HG03066 (cell line): Measurements from ENCODE around the gene DPH2.

Experiments used
- ATAC-seq: cut with Tn5 transposase; IDR thresholded peaks from one replicate; pipeline ENCODE4 v1.9.1; 2021; ENCODE audit warnings: low read depth; ENCODE audit not compliant: unreplicated experiment

DPH2 gene

DNA sequence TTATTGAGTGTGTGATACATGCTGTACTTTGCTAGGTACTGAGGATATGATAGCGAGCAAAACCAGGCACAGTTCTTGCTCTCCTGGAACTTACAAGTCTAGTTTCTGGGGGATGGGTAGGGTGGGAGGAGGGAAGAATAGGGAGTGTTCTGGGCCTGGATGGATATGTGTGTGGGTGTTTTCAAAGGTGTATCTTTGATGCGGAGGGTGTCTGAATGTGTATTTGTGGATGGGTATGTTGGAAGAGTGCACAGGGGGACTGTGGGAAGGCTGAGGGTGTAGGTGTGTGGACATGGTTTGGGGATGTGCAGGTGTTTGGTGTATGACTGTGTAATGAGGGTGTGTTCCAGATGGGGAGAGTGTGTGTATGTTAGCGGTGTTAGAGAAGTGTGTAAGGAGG is 4.5 kb upstream of the DPH2 start:
- no peak for ATAC-seq

DNA sequence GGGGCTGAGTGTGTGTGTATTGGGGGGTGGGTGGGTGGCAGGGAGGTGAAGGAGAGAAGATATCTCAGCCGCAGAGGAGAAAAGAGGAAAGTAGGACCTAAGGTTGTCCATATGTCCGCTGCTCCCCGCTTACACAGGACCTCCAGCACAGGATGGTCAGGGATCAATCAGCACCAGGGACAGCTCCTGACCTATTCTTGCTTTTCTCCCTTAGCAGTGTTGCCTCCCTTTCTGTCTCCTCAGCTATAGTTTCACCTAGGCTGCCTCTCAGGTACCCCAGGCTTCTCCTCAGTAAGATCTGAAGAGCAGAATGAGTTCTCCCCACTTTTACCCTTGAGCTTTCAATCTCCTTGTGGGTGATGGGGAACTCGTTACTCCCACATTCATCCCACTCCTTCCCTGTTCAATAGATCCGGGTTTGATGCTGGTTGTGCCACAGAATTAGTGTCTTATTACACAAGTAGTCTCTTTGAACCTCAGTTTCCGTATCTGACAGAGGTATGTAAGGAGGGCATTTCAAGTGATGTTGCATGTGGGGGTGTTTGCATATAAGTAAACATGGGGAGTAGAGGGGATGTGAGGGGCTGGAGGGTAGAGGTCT is 1.4 kb upstream of the DPH2 start:
- no peak for ATAC-seq

DNA sequence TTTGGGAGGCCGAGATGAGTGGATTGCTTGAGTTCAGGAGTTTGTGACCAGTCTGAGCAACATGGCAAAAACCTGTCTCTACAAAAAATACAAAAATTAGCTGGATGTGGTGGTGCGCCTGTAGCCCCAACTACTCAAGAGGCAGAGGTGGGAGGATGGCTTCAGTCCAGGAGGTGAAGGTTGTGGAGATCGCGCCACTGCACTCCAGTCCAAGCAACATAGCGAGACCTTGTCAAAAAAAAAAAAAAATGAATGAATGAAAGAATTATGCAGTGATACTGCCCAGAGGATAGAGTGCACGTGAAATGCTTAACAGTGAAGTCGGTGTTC is 429 bp upstream of the DPH2 start:
- no peak for ATAC-seq

DNA sequence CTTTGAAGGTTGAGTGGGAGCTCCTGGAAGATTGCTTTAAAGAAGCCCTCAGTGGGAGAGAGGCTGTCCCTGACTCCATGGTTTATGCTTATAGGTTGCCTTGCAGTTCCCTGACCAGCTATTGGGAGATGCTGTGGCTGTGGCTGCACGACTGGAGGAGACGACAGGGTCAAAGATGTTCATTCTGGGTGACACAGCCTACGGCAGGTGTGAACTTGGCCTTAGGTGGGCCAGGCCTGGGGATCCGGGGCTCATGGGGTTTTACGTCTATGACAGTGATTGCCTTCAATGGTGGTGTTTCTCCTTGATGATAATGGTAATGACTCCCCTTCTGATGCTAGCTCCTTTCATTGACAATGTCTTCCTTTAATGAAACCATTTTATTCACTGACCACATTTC is 692 bp downstream of the DPH2 start:
- ATAC-seq: no peak

DNA sequence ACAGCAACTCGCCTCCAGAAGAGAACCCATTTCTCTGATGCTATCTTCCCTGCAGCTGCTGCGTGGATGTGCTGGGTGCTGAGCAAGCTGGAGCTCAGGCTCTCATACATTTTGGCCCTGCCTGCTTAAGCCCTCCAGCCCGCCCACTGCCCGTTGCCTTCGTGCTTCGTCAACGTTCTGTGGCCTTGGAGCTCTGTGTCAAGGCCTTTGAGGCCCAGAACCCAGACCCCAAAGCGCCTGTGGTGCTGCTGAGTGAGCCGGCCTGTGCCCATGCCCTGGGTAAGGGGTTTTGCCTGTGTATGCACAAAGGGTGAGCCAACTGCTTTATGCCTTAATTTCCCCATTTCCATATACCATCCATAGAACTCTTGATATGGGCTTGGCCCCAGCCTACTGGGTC is 1.1 kb downstream of the DPH2 start:
- no peak for ATAC-seq

DNA sequence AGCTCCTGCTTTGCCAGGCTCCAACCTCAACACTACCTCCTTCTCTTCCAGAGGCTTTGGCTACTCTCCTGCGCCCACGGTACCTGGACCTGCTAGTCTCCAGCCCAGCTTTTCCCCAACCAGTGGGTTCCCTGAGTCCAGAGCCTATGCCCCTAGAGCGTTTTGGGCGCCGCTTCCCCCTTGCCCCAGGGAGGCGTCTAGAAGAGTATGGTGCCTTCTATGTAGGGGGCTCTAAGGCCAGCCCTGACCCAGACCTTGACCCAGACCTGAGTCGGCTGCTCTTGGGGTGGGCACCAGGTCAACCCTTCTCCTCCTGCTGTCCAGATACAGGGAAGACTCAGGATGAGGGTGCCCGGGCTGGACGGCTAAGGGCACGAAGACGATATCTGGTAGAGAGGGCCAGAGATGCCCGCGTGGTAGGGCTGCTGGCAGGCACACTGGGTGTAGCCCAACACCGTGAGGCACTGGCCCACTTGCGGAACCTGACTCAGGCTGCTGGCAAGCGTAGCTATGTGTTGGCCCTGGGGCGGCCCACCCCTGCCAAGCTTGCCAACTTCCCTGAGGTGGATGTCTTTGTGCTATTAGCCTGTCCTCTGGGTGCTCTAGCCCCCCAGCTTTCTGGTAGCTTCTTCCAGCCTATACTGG is 1.6 kb downstream of the DPH2 start:
- ATAC-seq: no peak

DNA sequence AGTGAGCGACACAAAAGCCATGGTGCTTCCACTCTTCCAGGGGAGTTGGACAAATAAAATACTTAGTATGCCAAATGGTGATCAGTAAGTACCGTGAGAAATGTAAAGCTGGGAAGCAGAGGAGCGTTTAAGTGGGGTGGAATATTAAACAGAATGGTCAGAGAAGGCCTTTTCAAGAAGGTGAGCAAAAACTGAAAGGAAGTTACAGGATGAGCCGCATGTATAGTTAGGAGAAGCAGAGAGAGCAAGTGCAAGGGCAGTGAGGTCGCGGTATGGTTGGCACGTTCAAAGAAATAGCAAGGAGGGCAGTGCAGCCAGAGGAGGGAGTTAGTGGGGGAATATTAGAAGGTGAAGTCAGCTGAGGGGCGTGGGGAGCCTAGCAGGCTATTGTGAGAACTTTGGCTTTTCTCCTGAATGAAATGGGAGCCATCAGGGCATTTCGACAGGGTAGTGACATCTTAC is 4.2 kb downstream of the DPH2 start:
- no peak for ATAC-seq

DNA sequence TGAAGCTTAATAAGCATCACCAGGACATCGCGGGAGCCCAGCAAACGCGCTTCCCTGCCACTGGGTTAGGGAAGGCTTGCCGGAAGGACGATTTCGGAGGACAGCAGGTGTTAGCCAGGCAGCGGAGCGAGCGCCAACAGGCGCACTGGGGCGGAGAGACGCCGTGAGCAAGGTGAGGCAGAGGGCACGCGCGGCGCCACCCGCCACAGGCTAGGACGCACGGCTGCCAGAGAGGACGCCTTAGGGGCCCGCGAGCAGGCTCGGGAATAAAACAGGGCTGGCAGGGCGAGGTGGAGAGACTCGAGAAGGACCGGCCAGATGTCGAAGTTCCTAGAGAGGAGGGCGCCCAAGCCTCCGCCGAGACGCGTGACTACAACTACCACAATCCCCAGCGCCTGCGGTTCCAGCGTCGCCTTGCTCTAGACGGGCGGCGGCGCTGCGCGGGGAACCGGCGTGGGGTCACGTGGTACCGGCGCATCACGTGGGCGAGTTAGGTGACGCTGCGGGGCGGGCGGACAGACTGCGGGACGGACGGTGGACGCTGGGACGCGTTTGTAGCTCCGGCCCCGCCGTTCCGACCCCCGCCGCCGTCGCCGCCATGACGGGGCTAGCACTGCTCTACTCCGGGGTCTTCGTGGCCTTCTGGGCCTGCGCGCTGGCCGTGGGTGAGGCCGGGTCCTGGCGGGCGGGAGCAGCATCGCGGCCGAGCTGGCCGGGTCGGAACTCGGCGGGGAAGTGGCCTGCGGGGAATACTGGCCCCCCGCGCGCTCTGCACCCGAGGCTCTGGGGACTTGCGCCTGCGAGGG is 4.8 kb downstream of the DPH2 start, which contains the start of gene ATP6V0B:
Gene ATP6V0B, plus strand, starts transcription at position 518 of the 806 bp plus-strand sequence. Its CDS starts 81 bp downstream, at position 599.
- peak; percentile 63 for ATAC-seq

DNA sequence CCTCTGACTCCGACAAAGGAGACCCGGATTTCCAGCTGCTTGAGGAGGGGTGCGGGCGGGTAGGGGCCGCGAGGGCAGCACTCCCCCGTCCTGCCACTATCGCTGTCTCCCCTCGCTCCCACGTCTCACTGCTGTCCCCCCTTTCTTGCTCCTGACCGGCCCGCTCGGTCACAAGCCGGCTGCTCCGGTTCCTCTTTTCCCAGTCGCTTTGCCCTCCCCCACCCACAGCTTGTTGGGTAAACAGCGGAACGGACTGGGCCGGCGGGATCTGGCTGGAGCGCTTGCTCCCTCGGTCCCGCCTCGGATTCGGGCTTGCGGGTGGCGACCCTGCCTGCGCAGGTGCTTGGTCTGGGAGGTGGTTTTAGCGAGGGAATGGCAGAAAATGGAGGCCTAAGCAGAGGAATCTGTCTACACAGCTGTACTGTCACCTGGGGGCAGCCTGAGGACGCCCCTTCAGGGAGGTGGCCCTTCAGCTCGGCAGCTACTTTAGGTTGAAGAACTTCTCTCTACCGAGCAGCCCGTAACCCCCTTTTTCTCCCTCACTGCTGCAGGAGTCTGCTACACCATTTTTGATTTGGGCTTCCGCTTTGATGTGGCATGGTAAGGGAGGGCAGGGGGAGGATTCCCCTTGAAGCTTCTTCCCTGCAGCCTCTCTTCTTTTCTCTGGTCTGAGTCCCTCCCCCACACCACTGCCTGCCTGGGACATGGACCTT is 5.6 kb downstream of the DPH2 start:
- no peak for ATAC-seq

DNA sequence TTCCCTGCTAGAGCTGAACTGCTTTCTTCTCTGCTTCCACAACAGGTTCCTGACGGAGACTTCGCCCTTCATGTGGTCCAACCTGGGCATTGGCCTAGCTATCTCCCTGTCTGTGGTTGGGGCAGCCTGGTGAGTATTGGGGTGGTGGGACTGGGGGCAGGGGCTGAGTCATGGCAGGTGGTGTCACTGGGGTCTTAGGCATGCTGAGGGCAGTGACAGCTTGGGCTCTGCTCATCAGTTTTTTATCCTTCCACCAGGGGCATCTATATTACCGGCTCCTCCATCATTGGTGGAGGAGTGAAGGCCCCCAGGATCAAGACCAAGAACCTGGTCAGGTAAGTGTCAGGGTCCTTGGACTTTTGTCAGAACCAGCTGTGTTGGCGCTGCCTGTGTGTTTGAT is 6.2 kb downstream of the DPH2 start:
- no peak for ATAC-seq

DNA sequence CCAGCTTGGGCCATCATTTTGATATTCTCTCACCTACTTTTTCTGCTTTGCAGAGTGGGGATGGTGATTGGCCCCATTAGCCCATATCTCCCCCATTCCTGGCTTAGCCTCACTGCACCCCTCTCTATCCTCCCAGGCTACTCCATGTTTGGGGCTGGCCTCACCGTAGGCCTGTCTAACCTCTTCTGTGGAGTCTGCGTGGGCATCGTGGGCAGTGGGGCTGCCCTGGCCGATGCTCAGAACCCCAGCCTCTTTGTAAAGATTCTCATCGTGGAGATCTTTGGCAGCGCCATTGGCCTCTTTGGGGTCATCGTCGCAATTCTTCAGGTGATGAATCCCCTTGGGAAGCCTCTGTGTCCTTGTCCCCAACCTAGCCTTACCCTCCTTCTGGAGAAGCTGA is 7.1 kb downstream of the DPH2 start:
- no peak for ATAC-seq

DNA sequence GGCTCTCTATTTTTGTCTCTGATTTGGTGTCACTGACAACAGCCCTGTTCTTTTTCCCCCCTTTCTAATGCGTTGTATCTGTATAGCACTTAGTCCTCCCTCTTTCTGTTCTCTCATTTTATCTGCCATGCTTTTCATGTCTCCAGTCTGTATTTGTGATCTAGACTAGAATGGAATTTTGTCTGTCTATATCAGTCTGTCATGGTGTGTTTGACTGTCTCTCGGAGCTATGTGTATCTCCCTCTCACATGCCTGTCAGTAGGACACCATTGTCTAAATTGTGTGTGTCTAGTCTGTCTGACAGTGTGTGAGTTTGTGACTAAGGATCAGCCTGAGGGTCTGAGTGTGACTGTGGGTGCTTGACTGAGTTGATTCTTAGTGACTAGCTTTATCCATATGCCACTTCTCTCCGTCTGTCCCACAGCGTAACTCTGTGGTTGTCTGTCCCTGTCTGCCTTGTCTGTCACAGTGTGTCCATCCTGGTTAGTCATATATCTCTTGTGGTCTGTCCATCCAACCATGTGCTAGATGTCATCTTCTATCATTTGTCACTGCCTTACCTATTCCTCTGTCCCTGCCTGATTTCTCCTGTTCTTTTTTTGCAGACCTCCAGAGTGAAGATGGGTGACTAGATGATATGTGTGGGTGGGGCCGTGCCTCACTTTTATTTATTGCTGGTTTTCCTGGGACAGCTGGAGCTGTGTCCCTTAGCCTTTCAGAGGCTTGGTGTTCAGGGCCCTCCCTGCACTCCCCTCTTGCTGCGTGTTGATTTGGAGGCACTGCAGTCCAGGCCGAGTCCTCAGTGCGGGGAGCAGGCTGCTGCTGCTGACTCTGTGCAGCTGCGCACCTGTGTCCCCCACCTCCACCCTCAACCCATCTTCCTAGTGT is 7.8 kb downstream of the DPH2 start:
- ATAC-seq: no peak

DNA sequence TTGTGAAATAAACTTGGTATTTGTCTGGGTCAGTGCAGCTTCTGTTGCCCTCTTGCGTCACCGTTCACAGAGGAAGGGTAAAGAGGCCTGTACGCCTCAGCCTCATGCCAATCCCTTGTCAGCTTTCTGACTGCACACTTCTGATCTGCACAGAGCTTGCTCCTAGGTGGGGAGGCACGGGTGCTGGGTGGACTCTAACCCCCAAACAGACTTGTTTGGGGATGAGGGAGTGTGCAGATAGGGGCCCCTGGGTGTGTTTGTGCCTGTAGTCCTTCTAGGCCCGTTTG is 8.4 kb downstream of the DPH2 start:
- no peak for ATAC-seq

DNA sequence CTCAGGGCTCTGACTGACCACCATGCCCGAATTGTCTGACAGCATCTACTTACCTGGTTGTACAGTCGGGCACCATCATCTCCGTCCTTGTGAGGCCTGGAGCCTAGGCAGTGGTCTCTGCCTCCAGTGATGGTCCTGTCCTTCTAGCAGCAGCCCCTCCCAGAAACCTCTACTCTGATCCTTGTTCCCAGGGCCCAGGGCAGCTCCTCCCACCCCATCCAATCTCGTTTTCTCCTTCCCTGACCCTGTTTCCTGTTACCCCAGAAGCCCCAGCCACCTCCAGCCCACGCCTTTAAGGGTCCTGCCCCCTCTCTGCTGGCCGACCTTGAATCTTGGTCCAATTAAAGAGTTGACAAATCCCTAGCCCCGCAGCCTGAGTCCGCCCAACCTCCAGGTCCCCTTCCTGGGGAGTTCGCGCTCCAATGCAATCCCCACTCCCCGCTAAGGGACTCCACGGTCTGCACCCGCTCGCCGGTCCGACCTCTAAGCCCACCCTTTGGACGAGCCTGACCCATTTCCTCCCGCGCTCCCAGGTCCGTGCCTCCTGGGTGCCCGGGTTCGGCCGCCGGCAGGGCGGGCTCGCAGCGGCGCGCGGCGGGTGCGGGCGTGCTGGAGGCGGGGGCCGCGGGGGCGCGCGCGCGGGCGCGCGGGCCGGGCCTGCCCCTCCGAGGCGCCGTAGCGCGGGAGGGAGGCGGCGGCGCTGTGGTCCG is 8.9 kb downstream of the DPH2 start, which contains the start of gene B4GALT2:
Gene B4GALT2, plus strand, starts transcription at position 660 of the 710 bp plus-strand sequence. CDS start 1,951 bp downstream, outside the sequence.
- no peak for ATAC-seq

DNA sequence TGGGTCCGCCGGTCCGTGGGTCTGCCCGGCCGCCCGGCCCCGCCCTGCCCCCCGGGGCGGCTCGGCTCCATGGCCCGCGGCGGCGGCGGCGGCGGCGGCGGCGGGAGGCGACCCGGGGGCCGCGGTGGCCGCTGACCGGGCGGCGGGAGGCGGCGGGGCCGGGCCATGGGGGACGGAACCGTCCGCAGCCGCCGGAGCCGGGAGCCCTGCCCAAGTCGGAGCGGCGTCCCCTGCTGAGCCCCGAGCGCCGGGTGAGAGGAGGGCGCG is 9.4 kb downstream of the DPH2 start:
- ATAC-seq: no peak

DNA sequence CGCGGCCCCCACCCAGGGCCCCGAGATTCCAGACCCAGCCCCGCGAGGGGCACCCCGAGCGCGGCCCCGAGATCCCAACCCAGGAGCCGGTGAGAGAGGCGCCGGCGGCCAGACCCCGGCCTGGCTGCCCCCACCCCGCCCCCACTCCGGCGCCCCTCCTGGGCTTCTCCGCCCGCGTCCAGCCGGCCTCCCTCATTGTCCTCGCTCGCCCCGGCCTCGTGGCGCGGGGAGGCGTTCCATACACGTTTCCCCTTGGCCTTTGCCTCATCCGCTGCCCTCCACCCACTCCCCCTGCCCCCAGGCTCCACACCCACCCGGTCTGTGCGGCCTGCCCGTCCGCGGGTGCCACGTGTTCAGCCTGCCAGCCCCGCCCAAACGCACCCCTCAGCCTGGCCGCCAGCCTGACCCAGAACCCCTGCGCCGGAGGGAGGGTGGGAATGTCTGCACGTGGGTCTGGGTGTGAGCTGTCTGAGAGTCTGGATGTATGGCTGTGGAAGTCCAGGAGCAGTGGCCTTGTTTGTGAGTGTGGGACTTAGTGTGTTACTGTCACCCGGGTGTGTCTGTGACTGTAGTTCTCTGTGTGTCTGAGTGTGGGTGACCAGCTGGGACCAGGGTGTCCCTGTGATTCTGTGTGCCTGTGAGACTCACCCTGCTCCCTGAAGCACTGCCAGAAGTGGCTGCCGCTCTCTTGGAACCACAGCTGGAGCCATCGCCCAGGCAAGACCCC is 9.9 kb downstream of the DPH2 start:
- no peak for ATAC-seq

DNA sequence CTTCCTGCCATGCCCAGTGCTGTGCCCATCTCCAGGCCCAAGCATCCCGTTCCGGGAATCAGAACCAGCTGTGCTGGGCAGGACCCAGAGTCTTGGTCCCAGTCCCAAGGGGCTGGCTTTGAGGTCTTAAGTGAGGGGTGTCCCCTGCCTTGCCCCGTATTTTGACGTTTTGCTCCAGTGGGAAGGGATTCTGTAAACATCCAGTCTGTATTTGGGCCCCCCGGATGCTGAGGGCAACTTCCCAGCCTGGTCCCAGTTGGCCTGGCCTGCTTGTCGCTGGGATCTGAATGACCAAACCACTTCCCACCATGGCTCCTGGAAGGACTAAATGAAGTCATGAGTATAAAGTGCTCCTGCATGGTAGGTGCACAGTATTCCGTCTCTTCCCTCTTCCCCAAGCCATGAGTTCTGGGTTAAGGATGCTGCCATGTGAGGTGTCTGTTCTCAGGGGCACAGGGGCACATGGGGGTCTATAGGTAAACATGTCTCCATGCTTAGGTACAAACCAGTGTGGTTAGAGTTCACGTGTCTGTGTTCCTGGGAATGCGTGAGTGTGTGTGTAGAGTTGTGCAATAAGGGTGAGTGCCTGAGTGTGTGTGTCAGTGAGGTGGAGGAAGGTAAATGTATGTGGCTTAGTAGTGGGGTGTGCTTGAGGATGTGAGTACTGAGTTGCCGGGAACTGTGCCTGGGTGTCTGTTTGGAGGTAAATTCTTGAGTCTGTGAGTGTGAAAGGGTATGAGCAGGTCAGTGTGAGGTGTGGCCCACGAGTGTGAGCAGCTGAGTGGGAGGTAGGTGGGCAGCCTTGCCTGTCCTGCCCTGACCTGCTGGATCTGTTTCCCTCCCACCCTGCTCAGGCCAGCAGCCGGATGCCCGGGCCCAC is 10.7 kb downstream of the DPH2 start:
- no peak for ATAC-seq

DNA sequence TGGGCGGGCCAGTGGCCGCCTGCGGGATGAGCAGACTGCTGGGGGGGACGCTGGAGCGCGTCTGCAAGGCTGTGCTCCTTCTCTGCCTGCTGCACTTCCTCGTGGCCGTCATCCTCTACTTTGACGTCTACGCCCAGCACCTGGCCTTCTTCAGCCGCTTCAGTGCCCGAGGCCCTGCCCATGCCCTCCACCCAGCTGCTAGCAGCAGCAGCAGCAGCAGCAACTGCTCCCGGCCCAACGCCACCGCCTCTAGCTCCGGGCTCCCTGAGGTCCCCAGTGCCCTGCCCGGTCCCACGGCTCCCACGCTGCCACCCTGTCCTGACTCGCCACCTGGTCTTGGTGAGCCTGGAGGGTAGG is 11.3 kb downstream of the DPH2 start:
- no peak for ATAC-seq
